ENCODE measurements around the gene MED10. TPM values are rescaled to one million over a fixed set of nuclear protein-coding genes. Genes with fewer than 3 reads are reported as not detected.

MED10 gene
- total and polyA plus RNA-seq, 2 of the 4 experiments (the other 2 are of a cell fraction) = 9.1 to 60.0 TPM

DNA sequence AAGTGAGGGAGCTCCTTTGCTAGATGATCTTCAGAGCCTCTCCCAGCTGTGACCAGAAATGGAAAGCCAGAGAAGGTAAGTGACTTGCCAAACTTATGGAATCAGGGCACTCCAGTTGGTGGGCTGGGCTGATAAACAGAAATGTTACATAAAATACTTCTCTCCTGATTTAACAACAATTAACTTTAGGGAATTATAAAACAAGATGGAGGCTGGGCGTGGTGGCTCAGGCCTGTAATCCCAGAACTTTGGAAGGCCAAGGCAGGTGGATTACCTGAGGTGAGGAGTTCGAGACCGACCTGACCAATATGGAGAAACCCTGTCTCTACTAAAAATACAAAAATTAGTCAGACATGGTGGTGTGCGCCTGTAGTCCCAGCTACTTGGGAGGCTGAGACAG is 899 bp upstream of the MED10 start:
- Histone ChIP-seq H4K5ac (ENCODE audit: low read depth, low read length) (peak overlapping the region; percentile 32; the same call in 1 of the 2 replicates), H2AK9ac (replicated peaks; ENCODE audit: low read depth, low read length, poor library complexity) (no peak overlapping the region), H3K4me1 (ENCODE audit: control insufficient read depth, insufficient read depth, low read length) (peaks cover 4% of the 10 kb centered on the region), H3K14ac (replicated peaks; ENCODE audit: low read depth, low read length) (no peak overlapping the region), H3K9me3 (ENCODE audit: control insufficient read depth, insufficient read depth, low read length) (no peaks in the 10 kb centered on the region), H3K27me3 (ENCODE audit: control insufficient read depth, insufficient read depth, low read length) (no peaks in the 10 kb centered on the region), H2AK5ac (ENCODE audit: low read depth, low read length) (no peak overlapping the region), H2BK120ac (ENCODE audit: low read depth, low read length) (no peak overlapping the region), H3K4me2 (ENCODE audit: low read depth, low read length) (no peak overlapping the region), H3K79me1 (ENCODE audit: low read depth in 1 of 2, low read length in 2 of 2) (peaks cover 19 to 28% of the 10 kb centered on the region in 2 experiments), H2BK15ac (ENCODE audit: low read depth, low read length) (no peak overlapping the region), H3K56ac (ENCODE audit: extremely low read depth, insufficient read depth, low read length) (no peak overlapping the region), H4K8ac (ENCODE audit: low read depth in 2 of 2, low read length in 2 of 2) (peak overlapping the region; percentile 68 to 89; a peak in 3 of 4 replicates), H3K9ac (ENCODE audit: low read depth, low read length) (no peak overlapping the region), H2BK5ac (ENCODE audit: low read depth, low read length, poor library complexity, severe bottlenecking) (no peak overlapping the region), H3K4ac (ENCODE audit: low read depth, low read length) (no peak overlapping the region), H3K18ac (ENCODE audit: low read depth, low read length) (no peak overlapping the region), H3K9me1 (ENCODE audit: insufficient read depth, low read length) (no peaks in the 10 kb centered on the region; the same call in 1 of the 2 replicates), H4K91ac (ENCODE audit: insufficient read depth, low read depth, low read length) (no peak overlapping the region), H3K27ac (ENCODE audit: insufficient read depth, low read length) (no peak overlapping the region), H4K20me1 (ENCODE audit: insufficient read depth, low read length) (peaks cover 13% of the 10 kb centered on the region; the same call in 1 of the 2 replicates), H3K36me3 (ENCODE audit: control insufficient read depth, insufficient read depth, low read length) (peaks cover 16% of the 10 kb centered on the region), H2BK20ac (ENCODE audit: low read depth, low read length) (no peak overlapping the region), H3K23ac (ENCODE audit: low read depth, low read length) (no peak overlapping the region), H2AFZ (replicated peaks; ENCODE audit: low read length, poor library complexity) (peak overlapping the region; percentile 58), H3K4me3 (ENCODE audit: insufficient read depth, low read depth, low read length) (no peak overlapping the region)
- intact Hi-C loops (cut with micrococcal nuclease) = loop anchor here (10.0 kb wide), 2 partner anchors 226 to 366 kb away; no protein-coding TSS in a partner anchor
- ChIA-PET POLR2A (ENCODE audit: unreplicated experiment) (no interaction called here), CTCF (no interaction called here)
- ATAC-seq (ENCODE audit: low read depth) = no peak
- WGBS, 2 experiments (ENCODE audit: extremely low coverage in 2 of 2, insufficient read length in 1 of 2) = no CpG with 5 or more reads among the region's 4 CpGs
- dilution Hi-C loops (cut with HindIII; ENCODE audit: low sequenced_read_pairs, unreplicated experiment) = no loop called here
- in situ Hi-C loops (cut with MboI; ENCODE audit: low sequenced_read_pairs) = loop anchor here (10.0 kb wide), 2 partner anchors 216 to 884 kb away; no protein-coding TSS in a partner anchor
- DNase-seq = no peak
- no peak for TF ChIP-seq MAFK (IDR thresholded peaks at IDR 0.05; ENCODE audit: low read depth, low read length)
- no peak for TF ChIP-seq NFE2L2 (IDR thresholded peaks at IDR 0.05; ENCODE audit: low read depth, low read length)
- TF ChIP-seq BHLHE40 (IDR thresholded peaks at IDR 0.05; ENCODE audit: low read depth, low read length) = no peak
- TF ChIP-seq, protein P1, sequence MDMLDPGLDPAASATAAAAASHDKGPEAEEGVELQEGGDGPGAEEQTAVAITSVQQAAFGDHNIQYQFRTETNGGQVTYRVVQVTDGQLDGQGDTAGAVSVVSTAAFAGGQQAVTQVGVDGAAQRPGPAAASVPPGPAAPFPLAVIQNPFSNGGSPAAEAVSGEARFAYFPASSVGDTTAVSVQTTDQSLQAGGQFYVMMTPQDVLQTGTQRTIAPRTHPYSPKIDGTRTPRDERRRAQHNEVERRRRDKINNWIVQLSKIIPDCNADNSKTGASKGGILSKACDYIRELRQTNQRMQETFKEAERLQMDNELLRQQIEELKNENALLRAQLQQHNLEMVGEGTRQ (IDR thresholded peaks at IDR 0.05; ENCODE audit: low read depth, low read length) = no peak
- no peak for TF ChIP-seq CEBPB (IDR thresholded peaks at IDR 0.05; ENCODE audit: low read depth, low read length)
- TF ChIP-seq SMC3 (IDR thresholded peaks at IDR 0.05; ENCODE audit: low read depth, low read length) = no peak
- no peak for TF ChIP-seq MXI1 (IDR thresholded peaks at IDR 0.05; ENCODE audit: borderline replicate concordance, low read depth, low read length)
- no peak for TF ChIP-seq RFX5 (IDR thresholded peaks at IDR 0.05; ENCODE audit: low read depth, low read length)
- TF ChIP-seq POLR2A (IDR thresholded peaks at IDR 0.05; ENCODE audit: low read depth, low read length) = no peak
- no TSS peak for BruUV-seq (replicated peaks)

Data from IMR-90 (cell line).